NCI-H2196 (cell line): ENCODE results near the gene CIB1.
"Not testable (repeated sequence)": the region's sequence is repeated elsewhere in the genome, so short reads cannot be mapped to it uniquely, and the experiment has no call there.

Experiments
- DNase-seq: peaks from one replicate; lab custom pipeline; 2025; ENCODE audit not compliant: unreplicated experiment; lab: John Stamatoyannopoulos, UW

CIB1 gene

GRCh38 chr15:90233387-90234095, at the start of gene CIB1:
CIB1 (minus strand) TSS chr15:90233941; CDS start chr15:90233885, 56 bp downstream.
- peak; percentile 89 for DNase-seq

GRCh38 chr15:90281637-90282036, 47.9 kb upstream of the CIB1 start:
- not testable (repeated sequence) for DNase-seq

GRCh38 chr15:90280743-90281142, 47.0 kb upstream of the CIB1 start:
- not testable (repeated sequence) for DNase-seq

GRCh38 chr15:90278467-90278866, 44.7 kb upstream of the CIB1 start:
- DNase-seq: not testable (repeated sequence)

- DNase-seq: no peak
These were observed 37.9 kb upstream of the CIB1 start for GRCh38 chr15:90271459-90272166.

- DNase-seq: no peak
These were observed 36.9 kb upstream of the CIB1 start for GRCh38 chr15:90270502-90271150.

GRCh38 chr15:90268415-90268814, 34.7 kb upstream of the CIB1 start:
- DNase-seq: no peak

GRCh38 chr15:90266485-90266884, 32.7 kb upstream of the CIB1 start:
- no peak for DNase-seq

GRCh38 chr15:90266061-90266431, 32.3 kb upstream of the CIB1 start:
- DNase-seq: peak; percentile 11

GRCh38 chr15:90265271-90266060, 31.7 kb upstream of the CIB1 start, which contains the start of gene NGRN:
NGRN (plus strand) TSS chr15:90265672; CDS start chr15:90265713, 41 bp downstream.
- DNase-seq: peak; percentile 72

GRCh38 chr15:90264671-90265070, 30.9 kb upstream of the CIB1 start:
- DNase-seq: no peak

- no peak for DNase-seq
These were observed 28.7 kb upstream of the CIB1 start for GRCh38 chr15:90262426-90262825.

GRCh38 chr15:90261811-90262210, 28.1 kb upstream of the CIB1 start:
- no peak for DNase-seq

- not testable (repeated sequence) for DNase-seq
These were observed 27.0 kb upstream of the CIB1 start for GRCh38 chr15:90260731-90261130.

GRCh38 chr15:90259524-90259923, 25.8 kb upstream of the CIB1 start:
- DNase-seq: no peak

GRCh38 chr15:90257776-90258175, 24.0 kb upstream of the CIB1 start:
- DNase-seq: no peak

GRCh38 chr15:90249203-90249863, 15.6 kb upstream of the CIB1 start, which contains the start of gene TTLL13:
TTLL13 (plus strand) TSS chr15:90249556; CDS start chr15:90250631, 1,075 bp downstream.
- peak; percentile 87 for DNase-seq

GRCh38 chr15:90248789-90249202, 15.1 kb upstream of the CIB1 start:
- DNase-seq: no peak

- no peak for DNase-seq
These were observed 10.3 kb upstream of the CIB1 start for GRCh38 chr15:90243943-90244639.
